Neural cell (in vitro differentiated cells): ENCODE results near the gene EPC2.

ENCODE experiments used
- CTCF ChIP-seq: fragments of 450-650 bp; IDR thresholded peaks from 2 replicates; pipeline ENCODE4 v1.5.1; 2014; ENCODE audit warnings: antibody characterized with exemption, mild to moderate bottlenecking, moderate library complexity; ENCODE audit not compliant: poor library complexity, severe bottlenecking
- EZH2 ChIP-seq: fragments of 200-600, 300-800 bp; shearing (Covaris generic), sonication (generic); IDR thresholded peaks from 2 replicates; pipeline ENCODE4 v1.6.1; 2014; ENCODE audit warnings: antibody characterized with exemption, low read length, borderline replicate concordance, mild to moderate bottlenecking; ENCODE audit not compliant: insufficient read depth, poor library complexity, severe bottlenecking

DNA sequence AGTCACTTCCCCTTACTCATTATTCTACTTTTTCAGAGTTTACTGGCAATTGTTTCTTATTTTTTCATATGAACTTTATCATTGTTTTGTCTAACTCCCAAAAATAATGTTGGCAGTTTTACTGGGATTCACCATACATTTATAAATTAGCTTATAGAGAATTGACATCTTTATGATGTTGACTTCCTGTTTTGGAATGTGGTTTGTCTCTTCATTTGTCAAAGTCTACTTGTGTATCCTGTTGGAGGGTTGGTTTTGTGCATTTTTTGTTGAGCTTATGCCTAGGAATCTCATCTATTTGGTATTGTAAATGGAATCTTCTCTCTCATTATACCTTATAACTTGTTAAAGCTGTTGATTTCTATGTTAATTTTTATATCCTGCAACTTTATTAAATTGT is 16.4 kb downstream of the EPC2 start:
- TF ChIP-seq CTCF: no peak
- TF ChIP-seq EZH2: no peak
